Neural progenitor cell (in vitro differentiated cells): ENCODE results near the gene SYF2.

ENCODE experiments used
- CTCF ChIP-seq: fragments of 200-600 bp; sonication (generic); IDR thresholded peaks from 2 replicates; pipeline ENCODE4 v1.5.1; 2017; ENCODE audit warnings: antibody characterized with exemption, mild to moderate bottlenecking
- EZH2 ChIP-seq: fragments of 200-600 bp; sonication (generic); IDR thresholded peaks from 2 replicates; pipeline ENCODE4 v1.6.1; 2017; ENCODE audit warnings: antibody characterized with exemption, mild to moderate bottlenecking, moderate library complexity

- TF ChIP-seq CTCF (no peak), EZH2 (no peak)
Observed at GRCh38 chr1:25185409-25186160, 46.7 kb downstream of the SYF2 start.
